ENCODE measurements around the gene GNPTAB. TPM values are rescaled to one million over a fixed set of nuclear protein-coding genes. Genes with fewer than 3 reads are reported as not detected.
A peak's percentile ranks its signal among the peaks of the same experiment; 100 is the strongest.

Gene GNPTAB
- polyA plus RNA-seq, 2 of the 4 experiments (the other 2 are of a cell fraction) = 20.3 to 29.3 TPM

GRCh38 chr12:101773650-101774162 lies 57.1 kb downstream of the GNPTAB start:
- peak; percentile 86 to 94 for ATAC-seq
- peak; percentile 65 to 76 for DNase-seq (ENCODE audit: low read depth in 1 of 2, low spot score in 1 of 2)
- WGBS (ENCODE audit: missing lambda C conversion rate) = 48% methylated on average over 2 of the region's 2 CpGs
- no peaks in the 10 kb centered on the region for H3K4me1 ChIP-seq
- no peak overlapping the region for H3K4me3 ChIP-seq
- FAIRE-seq = peak; percentile 70
- TF ChIP-seq SMC3 (IDR thresholded peaks at IDR 0.05) (peak; percentile 78), EP300 (IDR thresholded peaks at IDR 0.05) (no peak), POLR2A (IDR thresholded peaks at IDR 0.05; ENCODE audit: low read length) (no peak), RCOR1 (IDR thresholded peaks at IDR 0.05; ENCODE audit: low read depth, low read length) (no peak), RAD21 (conservative IDR thresholded peaks at IDR 0.05 in 1 of 2, IDR thresholded peaks at IDR 0.05 in 1 of 2) (peak; percentile 91 to 93), TFCP2L1 (CRISPR knock-in tag; IDR thresholded peaks at IDR 0.05) (no peak), CEBPB (IDR thresholded peaks at IDR 0.05) (no peak), KDM1A (IDR thresholded peaks at IDR 0.05; ENCODE audit: low read depth) (no peak), GATA3 (IDR thresholded peaks at IDR 0.05; ENCODE audit: borderline replicate concordance) (no peak), ELK1 (IDR thresholded peaks at IDR 0.05; ENCODE audit: low read depth, low read length) (no peak), CTCF (IDR thresholded peaks at IDR 0.05) (peak; percentile 97), MAFK (IDR thresholded peaks at IDR 0.05; ENCODE audit: partially characterized antibody) (no peak), BHLHE40 (IDR thresholded peaks at IDR 0.05; ENCODE audit: low read depth, low read length) (no peak), FOSB (CRISPR knock-in tag; IDR thresholded peaks at IDR 0.05) (no peak)
- ChIA-PET CTCF (interaction anchor here (0.6 to 3.6 kb wide), 39 partner anchors 8 to 1775 kb away, joined by 3 to 78 read pairs (median 4); partner anchors contain the start of genes ARL1 and GNPTAB), POLR2A (interaction anchor here (0.6 to 1.2 kb wide), 3 partner anchors 56 to 66 kb away, joined by 3 to 6 read pairs (median 4); partner anchors contain the start of gene GNPTAB)
- no peak overlapping the region for H3K4me2 ChIP-seq
- no peaks in the 10 kb centered on the region for H3K9me3 ChIP-seq
- no peak overlapping the region for H3K27ac ChIP-seq

- Histone ChIP-seq H3K9me3 (no peaks in the 10 kb centered on the region), H3K27ac (no peak overlapping the region), H3K4me1 (no peaks in the 10 kb centered on the region), H3K4me3 (no peak overlapping the region), H3K4me2 (no peak overlapping the region)
- ChIA-PET POLR2A (no interaction called here), CTCF (interaction anchor here (0.9 to 3.6 kb wide), 13 partner anchors 9 to 1039 kb away, joined by 3 to 78 read pairs (median 14); partner anchors contain the start of gene GNPTAB)
- ATAC-seq (no peak), FAIRE-seq (no peak), DNase-seq (ENCODE audit: low read depth in 1 of 2, low spot score in 1 of 2) (no peak)
- WGBS (ENCODE audit: missing lambda C conversion rate) = 89% methylated on average over 5 of the region's 5 CpGs
- no peak for TF ChIP-seq ELK1 (IDR thresholded peaks at IDR 0.05; ENCODE audit: low read depth, low read length)
- no peak for TF ChIP-seq HEYL (CRISPR knock-in tag; IDR thresholded peaks at IDR 0.05)
- no peak for TF ChIP-seq GATA3 (IDR thresholded peaks at IDR 0.05; ENCODE audit: borderline replicate concordance)
- TF ChIP-seq RCOR1 (IDR thresholded peaks at IDR 0.05; ENCODE audit: low read depth, low read length) = no peak
- TF ChIP-seq JUN (IDR thresholded peaks at IDR 0.05) = no peak
- TF ChIP-seq E2F6 (IDR thresholded peaks at IDR 0.05; ENCODE audit: borderline replicate concordance, low read depth) = no peak
- no peak for TF ChIP-seq TFCP2L1 (CRISPR knock-in tag; IDR thresholded peaks at IDR 0.05)
- TF ChIP-seq NPAS2 (CRISPR knock-in tag; IDR thresholded peaks at IDR 0.05; ENCODE audit: borderline replicate concordance) = no peak
- TF ChIP-seq HDAC2 (IDR thresholded peaks at IDR 0.05) = no peak
- no peak for TF ChIP-seq ZC3H11A (IDR thresholded peaks at IDR 0.05)
- no peak for TF ChIP-seq SREBF2 (IDR thresholded peaks at IDR 0.05)
Observed at GRCh38 chr12:101772012-101772775, 58.6 kb downstream of the GNPTAB start.

Measured in A549 (cell line).